Activated CD8-positive, alpha-beta memory T cell treated with anti-CD3 and anti-CD28 coated beads, Interleukin-2, amount 10 ng/mL, durations not matched to agents 7 days and 5 days (primary cell): ENCODE measurements around the gene WFIKKN1. TPM values are rescaled to one million over a fixed set of nuclear protein-coding genes. Genes with fewer than 3 reads are reported as not detected.
"Not testable (repeated sequence)": the region's sequence is repeated elsewhere in the genome, so short reads cannot be mapped to it uniquely, and the experiment has no call there.

Source experiments
- ATAC-seq: fragments of 150-1000 bp; cut with Tn5 transposase; one replicate; pipeline ENCODE4 v1.10.0; 2021; ENCODE audit warnings: moderate library complexity
- CTCF ChIA-PET: fragments of 350-600 bp; sonication (Branson Sonifier 250); formaldehyde crosslinking; loops from one replicate; lab custom pipeline; 2021; ENCODE audit warnings: antibody characterized with exemption; lab: Charles Lee
- DNase-seq: peaks from one replicate; pipeline ENCODE4 v3.0.0-alpha.2; 2020
- H3K27ac Mint-ChIP-seq: one replicate; pipeline ENCODE4 v1.8.0; 2021; ENCODE audit warnings: mild to moderate bottlenecking, mixed read lengths
- H3K27me3 Mint-ChIP-seq: one replicate; pipeline ENCODE4 v1.8.0; 2021; ENCODE audit warnings: mixed read lengths
- H3K36me3 Mint-ChIP-seq: one replicate; pipeline ENCODE4 v1.8.0; 2021; ENCODE audit warnings: mild to moderate bottlenecking, mixed read lengths
- H3K4me1 Mint-ChIP-seq: one replicate; pipeline ENCODE4 v1.8.0; 2021; ENCODE audit warnings: mixed read lengths
- H3K4me3 Mint-ChIP-seq: one replicate; pipeline ENCODE4 v1.8.0; 2021; ENCODE audit warnings: mild to moderate bottlenecking, moderate library complexity, mixed read lengths
- H3K9me3 Mint-ChIP-seq: one replicate; pipeline ENCODE4 v1.8.0; 2022; ENCODE audit warnings: low read depth, mixed read lengths
- total RNA-seq, 2 experiments: library from RNA; stranded (reverse); gene quantifications; one replicate each; pipeline ENCODE4 v1.2.3, GENCODE V29; 2021

Gene WFIKKN1
- total RNA-seq, 2 experiments from 2014 or later: 0.12 to 0.23 TPM

GRCh38 chr16:590188-590814 is 40.5 kb upstream of the WFIKKN1 start:
- Mint-ChIP-seq H3K4me3 (peak overlapping the region; percentile 73), H3K27me3 (no peaks in the 10 kb centered on the region), H3K9me3 (no peaks in the 10 kb centered on the region), H3K36me3 (no peaks in the 10 kb centered on the region), H3K4me1 (peaks cover 25% of the 10 kb centered on the region), H3K27ac (no peak overlapping the region)
- CTCF ChIA-PET: interaction anchor here (0.9 kb wide), 1 partner anchor 46 kb away, joined by 3 read pairs; the partner anchor contains the start of gene METTL26
- ATAC-seq (peak; percentile 0), DNase-seq (peak; percentile 54)

- H3K9me3 Mint-ChIP-seq: no peaks in the 10 kb centered on the region
- H3K27ac Mint-ChIP-seq: peak overlapping the region; percentile 24
- ATAC-seq (no peak), DNase-seq (no peak)
- CTCF ChIA-PET: interaction anchor here (0.9 kb wide), 1 partner anchor 45 kb away, joined by 3 read pairs; the partner anchor contains the start of gene METTL26
- H3K27me3 Mint-ChIP-seq: no peaks in the 10 kb centered on the region
- peak overlapping the region; percentile 73 for H3K4me3 Mint-ChIP-seq
- no peaks in the 10 kb centered on the region for H3K36me3 Mint-ChIP-seq
- peaks cover 25% of the 10 kb centered on the region for H3K4me1 Mint-ChIP-seq
Measured at GRCh38 chr16:590815-591200, 40.0 kb upstream of the WFIKKN1 start.

- H3K9me3 Mint-ChIP-seq: no peaks in the 10 kb centered on the region
- no peaks in the 10 kb centered on the region for H3K27me3 Mint-ChIP-seq
- CTCF ChIA-PET: no interaction called here
- no peak for ATAC-seq
- no peak for DNase-seq
- H3K4me3 Mint-ChIP-seq: peak overlapping the region; percentile 73
- H3K27ac Mint-ChIP-seq: peak overlapping the region; percentile 24
- no peaks in the 10 kb centered on the region for H3K36me3 Mint-ChIP-seq
- H3K4me1 Mint-ChIP-seq: peaks cover 27% of the 10 kb centered on the region
Measured at GRCh38 chr16:591231-591630, 39.6 kb upstream of the WFIKKN1 start.

DNA sequence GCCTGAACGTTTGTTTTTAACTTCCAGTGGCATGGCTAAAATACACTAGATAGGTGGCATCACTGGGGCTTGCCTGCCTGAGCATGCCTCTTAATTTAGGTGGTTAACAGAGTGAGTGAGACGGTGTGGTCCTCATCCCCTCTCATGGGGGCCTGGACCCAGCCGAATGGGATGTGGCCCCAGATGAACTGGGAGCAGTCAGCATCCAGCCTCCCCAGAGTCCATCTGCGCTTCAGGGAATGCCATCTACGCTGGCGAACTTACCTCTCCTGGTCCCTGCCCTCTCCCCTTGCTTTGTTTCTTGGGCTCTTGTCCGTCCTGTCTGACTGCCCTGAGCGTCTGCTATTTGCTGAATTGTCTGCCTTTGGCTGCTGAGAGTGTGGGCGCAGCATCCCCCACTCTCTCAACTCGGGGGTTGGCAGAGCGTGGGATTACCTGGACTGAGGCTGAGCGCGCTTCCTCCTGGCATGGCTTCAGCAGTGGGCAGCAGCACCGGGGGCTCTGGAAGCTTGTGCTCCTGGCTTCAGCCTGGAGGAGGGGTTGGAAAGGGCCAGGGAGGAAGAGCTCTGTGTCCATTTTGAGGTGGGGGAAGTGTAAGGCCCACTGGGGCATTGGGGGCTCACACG is 38.8 kb upstream of the WFIKKN1 start:
- Mint-ChIP-seq H3K4me3 (no peak overlapping the region), H3K27me3 (no peaks in the 10 kb centered on the region), H3K27ac (no peak overlapping the region), H3K36me3 (peaks cover 2% of the 10 kb centered on the region), H3K9me3 (no peaks in the 10 kb centered on the region), H3K4me1 (peaks cover 24% of the 10 kb centered on the region)
- DNase-seq (no peak), ATAC-seq (no peak)
- CTCF ChIA-PET: no interaction called here

DNA sequence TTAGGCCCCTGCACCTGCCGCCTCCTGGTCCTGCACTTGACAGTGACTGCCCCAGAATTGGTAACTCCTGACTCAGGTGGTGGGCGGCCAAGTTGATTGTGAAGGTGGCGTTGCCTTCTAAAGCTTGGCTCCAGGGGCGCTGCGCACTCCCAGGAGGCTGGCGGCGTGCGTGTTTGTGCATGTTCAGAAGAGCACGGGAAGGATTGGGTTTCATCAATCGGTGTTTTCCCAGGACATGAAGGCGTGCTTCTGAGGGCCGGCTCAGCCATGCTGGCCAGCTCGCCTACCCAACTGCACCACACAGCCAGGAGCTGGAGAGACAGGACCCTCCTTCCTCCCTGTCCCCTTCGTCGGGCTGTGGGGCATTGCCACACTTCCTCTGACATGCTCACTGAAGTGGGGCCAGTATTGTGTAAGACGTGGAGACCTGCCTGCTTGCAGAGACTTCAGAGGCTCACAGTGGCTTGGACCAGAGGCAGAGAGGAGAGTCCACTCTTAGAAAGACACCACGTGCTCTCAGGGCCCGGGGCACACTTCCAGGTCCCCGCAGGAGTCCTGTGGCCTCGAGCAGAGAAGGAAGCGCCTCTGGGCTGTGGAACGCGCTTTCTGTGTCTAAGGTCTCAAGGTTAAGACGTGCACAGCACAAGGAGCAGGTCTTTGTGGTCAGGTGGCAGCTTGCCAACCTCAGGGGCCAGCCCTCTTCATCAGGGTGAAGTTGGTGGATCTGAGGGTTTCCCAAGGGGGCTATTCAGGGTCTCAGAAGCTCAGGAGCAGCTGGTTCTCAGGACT is 38.1 kb upstream of the WFIKKN1 start:
- Mint-ChIP-seq H3K4me1 (peaks cover 19% of the 10 kb centered on the region), H3K9me3 (no peaks in the 10 kb centered on the region), H3K27ac (no peak overlapping the region), H3K4me3 (no peak overlapping the region), H3K36me3 (peaks cover 2% of the 10 kb centered on the region), H3K27me3 (no peaks in the 10 kb centered on the region)
- DNase-seq (no peak), ATAC-seq (no peak)
- CTCF ChIA-PET: interaction anchor here (1.2 kb wide), 1 partner anchor 55 kb away, joined by 3 read pairs; no protein-coding TSS in a partner anchor

- no peaks in the 10 kb centered on the region for H3K9me3 Mint-ChIP-seq
- no peak overlapping the region for H3K27ac Mint-ChIP-seq
- no peaks in the 10 kb centered on the region for H3K27me3 Mint-ChIP-seq
- H3K4me3 Mint-ChIP-seq: no peak overlapping the region
- CTCF ChIA-PET: interaction anchor here (1.2 kb wide), 1 partner anchor 55 kb away, joined by 3 read pairs; no protein-coding TSS in a partner anchor
- DNase-seq (no peak), ATAC-seq (no peak)
- peaks cover 14% of the 10 kb centered on the region for H3K4me1 Mint-ChIP-seq
- peaks cover 2% of the 10 kb centered on the region for H3K36me3 Mint-ChIP-seq
Measured at GRCh38 chr16:593406-593805, 37.4 kb upstream of the WFIKKN1 start.

DNA sequence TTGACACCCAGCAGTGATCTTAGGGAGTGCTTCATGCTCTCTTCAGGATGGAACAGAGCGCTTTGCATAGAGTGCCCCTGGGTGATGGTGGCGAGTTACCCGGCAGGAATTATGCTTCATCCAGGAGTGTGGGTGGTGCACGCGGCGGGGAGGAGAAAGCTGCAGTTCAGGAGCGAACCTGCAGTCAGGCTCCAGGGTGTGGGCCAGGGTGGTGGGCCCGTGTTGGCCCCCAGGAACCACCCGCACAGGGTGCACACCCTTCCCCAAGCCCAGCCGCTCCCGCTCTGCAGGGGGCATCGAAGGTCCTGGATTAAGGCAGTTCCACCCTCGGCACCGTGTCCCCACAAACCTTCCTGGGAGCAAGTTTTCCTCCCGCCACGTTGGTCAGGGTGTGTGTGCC is 37.0 kb upstream of the WFIKKN1 start:
- DNase-seq: no peak
- Mint-ChIP-seq H3K27ac (no peak overlapping the region), H3K4me1 (peaks cover 13% of the 10 kb centered on the region), H3K9me3 (no peaks in the 10 kb centered on the region), H3K4me3 (no peak overlapping the region), H3K36me3 (peaks cover 6% of the 10 kb centered on the region), H3K27me3 (no peaks in the 10 kb centered on the region)
- CTCF ChIA-PET: interaction anchor here (1.2 kb wide), 1 partner anchor 54 kb away, joined by 3 read pairs; no protein-coding TSS in a partner anchor
- ATAC-seq: no peak

DNA sequence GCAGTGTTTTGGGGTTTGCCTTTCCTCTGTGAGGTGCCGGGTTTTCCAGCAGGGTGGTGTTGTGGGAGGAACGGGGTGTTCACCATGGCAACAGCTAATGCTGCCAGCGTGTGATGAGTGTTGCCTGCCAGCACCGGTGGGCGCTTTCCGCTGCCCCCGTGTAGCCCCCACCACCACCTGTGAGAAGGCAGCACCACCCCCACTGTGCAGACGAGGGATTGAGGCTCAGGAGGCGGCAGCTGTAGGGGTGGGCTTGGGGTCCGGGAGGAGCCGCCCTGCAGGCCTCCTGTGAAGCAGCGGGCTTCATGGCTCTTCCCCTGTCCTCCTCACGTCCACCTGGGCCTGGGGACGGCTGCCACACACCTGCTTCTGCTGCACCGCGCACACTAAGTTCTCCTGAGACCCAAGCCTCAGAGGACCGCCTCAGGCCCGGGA is 35.7 kb upstream of the WFIKKN1 start:
- Mint-ChIP-seq H3K4me1 (peaks cover 13% of the 10 kb centered on the region), H3K27ac (no peak overlapping the region), H3K36me3 (peaks cover 8% of the 10 kb centered on the region), H3K4me3 (no peak overlapping the region), H3K9me3 (no peaks in the 10 kb centered on the region), H3K27me3 (no peaks in the 10 kb centered on the region)
- CTCF ChIA-PET: no interaction called here
- ATAC-seq (no peak), DNase-seq (no peak)

DNA sequence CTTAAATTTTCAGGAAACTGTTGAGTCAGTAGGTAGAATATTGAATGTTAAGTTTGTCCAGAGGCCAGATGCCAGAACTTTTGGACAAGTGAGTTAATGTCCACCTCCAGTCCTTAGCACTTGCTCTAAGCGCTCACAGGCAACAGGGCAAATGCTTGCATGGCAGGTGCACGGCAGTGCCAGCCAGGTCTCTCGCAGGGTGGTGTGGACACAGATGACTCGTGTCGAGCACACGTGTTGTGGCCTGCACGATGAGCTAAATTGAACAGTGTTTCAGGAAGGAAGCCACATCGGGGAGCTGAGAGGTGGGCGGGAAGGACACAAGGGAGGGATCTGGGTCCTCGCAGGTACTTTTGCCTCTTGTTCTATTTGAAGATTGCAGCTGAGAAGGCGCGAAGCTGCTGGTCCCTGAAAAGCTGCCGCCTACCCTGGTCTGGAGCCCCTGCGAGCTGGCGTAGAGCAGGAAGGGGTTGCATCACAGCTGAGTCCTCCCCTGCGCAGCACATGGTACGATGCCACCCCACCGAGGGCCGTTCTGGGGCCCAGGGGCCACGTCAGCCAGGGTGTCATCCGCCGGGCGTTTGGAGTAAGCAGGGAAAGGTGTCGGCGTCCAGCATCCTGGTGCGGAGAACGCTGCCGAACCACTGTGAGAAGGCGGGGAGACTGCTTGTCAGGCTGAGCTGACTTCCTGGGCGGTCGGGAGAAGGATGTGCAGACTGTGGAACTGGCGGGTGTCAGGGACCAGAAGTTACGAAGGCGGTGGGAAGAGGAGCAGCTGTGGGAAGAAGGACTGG is 34.6 kb upstream of the WFIKKN1 start:
- CTCF ChIA-PET: no interaction called here

GRCh38 chr16:596736-597060 is 34.1 kb upstream of the WFIKKN1 start:
- Mint-ChIP-seq H3K4me1 (peaks cover 4% of the 10 kb centered on the region), H3K4me3 (no peak overlapping the region)
- ATAC-seq: no peak

More for the DNA sequence above, 34.6 kb upstream of the WFIKKN1 start:
- H3K4me3 Mint-ChIP-seq: no peak overlapping the region
- no peak for DNase-seq
- H3K27ac Mint-ChIP-seq: no peak overlapping the region
- peaks cover 6% of the 10 kb centered on the region for H3K4me1 Mint-ChIP-seq
- no peaks in the 10 kb centered on the region for H3K27me3 Mint-ChIP-seq
- H3K9me3 Mint-ChIP-seq: no peaks in the 10 kb centered on the region
- H3K36me3 Mint-ChIP-seq: peaks cover 8% of the 10 kb centered on the region
- ATAC-seq: no peak

DNA sequence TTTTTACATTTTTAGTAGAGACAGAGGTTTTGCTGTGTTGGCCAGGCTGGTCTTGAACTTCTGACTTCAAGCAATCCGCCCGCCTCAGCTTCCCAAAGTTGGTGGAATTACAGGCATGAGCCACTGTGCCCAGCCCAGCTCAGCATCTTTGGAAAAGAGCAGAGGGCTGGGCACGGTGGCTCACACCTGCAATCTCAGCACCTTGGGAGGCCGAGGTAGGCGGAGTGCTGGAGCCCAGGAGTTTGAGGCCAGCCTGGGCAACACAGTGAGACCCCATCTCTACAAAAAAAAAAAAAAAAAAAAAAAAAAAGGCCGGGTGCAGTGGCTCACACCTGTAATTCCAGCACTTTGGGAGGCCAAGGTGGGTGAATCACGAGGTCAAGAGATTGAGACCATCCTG is 33.1 kb upstream of the WFIKKN1 start:
- ATAC-seq, DNase-seq, H3K36me3 Mint-ChIP-seq, H3K9me3 Mint-ChIP-seq, CTCF ChIA-PET, H3K4me3 Mint-ChIP-seq, H3K27ac Mint-ChIP-seq, H3K4me1 Mint-ChIP-seq, H3K27me3 Mint-ChIP-seq: not testable (repeated sequence)

More at GRCh38 chr16:596736-597060, 34.1 kb upstream of the WFIKKN1 start:
- CTCF ChIA-PET: no interaction called here
- Mint-ChIP-seq H3K9me3 (no peaks in the 10 kb centered on the region), H3K27ac (no peak overlapping the region), H3K27me3 (no peaks in the 10 kb centered on the region), H3K36me3 (peaks cover 8% of the 10 kb centered on the region)
- no peak for DNase-seq

DNA sequence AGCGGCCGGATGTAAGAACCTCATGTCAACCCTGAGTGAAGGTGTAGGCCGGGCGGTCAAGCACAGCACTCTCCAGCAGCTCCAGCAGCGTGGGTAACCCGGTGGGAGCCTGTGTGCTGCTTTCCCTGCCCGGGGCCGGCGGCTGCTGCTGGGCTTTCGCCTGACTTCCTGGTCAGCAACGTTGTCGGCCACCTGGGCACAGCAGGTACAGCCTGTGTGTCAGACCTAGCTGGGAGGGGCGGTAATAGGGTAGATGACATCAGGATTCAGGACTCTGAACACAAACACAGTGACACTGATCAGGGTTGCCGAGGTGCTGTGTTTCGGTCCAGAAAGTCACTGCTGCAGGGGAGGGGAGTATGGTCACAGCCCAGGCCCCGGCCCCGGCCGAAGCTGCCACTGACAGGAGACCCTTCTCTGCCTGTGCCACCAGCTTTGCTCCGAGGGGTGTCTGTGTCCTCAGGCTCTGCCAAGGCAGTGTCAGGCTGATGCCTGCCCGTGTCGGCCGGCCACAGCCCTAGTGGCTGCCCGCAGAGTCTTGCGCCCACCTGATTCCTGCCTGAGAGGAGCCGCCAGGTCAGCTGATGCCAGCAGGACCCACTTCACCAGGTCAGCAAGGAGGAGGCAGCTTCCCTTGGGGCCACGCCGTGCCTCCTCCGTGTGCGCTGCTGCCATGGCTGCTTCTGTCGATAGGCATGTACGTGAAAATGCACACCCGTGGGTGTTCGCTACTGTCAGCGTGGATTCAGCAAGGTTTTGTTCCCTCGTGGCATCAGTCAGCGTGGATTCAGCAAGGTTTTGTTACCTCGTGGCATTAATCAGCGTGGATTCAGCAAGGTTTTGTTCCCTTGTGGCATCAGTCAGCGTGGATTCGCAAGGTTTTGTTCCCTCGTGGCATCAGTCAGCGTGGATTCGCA is 31.7 kb upstream of the WFIKKN1 start:
- Mint-ChIP-seq H3K27me3 (no peaks in the 10 kb centered on the region), H3K4me1 (peaks cover 2% of the 10 kb centered on the region), H3K4me3 (no peak overlapping the region), H3K27ac (no peak overlapping the region), H3K36me3 (peaks cover 8% of the 10 kb centered on the region), H3K9me3 (no peaks in the 10 kb centered on the region)
- DNase-seq (no peak), ATAC-seq (no peak)
- CTCF ChIA-PET: no interaction called here
